ENCODE data around the gene TENM3. TPM values are rescaled to one million over a fixed set of nuclear protein-coding genes. Genes with fewer than 3 reads are reported as not detected.

TENM3 gene
- total RNA-seq, 1 donor from 2014 or later = 62.0 TPM

DNA sequence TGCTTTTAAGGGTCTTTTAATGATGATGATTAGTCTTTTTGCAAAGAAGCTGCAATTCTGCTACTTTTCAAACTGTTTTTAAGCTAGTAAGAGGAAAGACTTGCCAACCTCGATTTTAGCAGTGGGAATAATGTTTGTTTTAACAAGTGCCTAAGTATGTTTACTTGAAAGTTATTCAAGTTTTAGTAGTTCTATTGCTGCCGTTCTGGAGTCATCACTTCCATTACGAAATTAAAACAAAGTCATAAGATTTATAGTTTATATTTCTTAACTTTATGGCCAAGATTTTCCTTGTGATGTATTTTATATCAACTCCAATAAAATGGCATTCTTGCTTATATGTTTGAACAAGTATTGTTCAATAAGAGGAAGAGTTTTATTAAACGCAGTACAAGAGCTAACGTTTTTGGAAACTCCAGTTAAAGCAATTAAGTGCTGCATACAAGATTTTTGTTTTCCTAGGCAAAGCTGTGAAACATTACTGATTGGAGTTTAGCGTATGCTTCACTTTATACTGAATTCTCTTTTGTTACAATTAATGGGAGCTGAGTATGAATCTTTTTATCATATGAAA, 211.3 kb downstream of the TENM3 start:
- DNase-seq = no peak

GRCh38 chr4:182465114-182465513, 221.9 kb downstream of the TENM3 start:
- DNase-seq = no peak

GRCh38 chr4:182465979-182466378, 222.8 kb downstream of the TENM3 start:
- no peak for DNase-seq

DNA sequence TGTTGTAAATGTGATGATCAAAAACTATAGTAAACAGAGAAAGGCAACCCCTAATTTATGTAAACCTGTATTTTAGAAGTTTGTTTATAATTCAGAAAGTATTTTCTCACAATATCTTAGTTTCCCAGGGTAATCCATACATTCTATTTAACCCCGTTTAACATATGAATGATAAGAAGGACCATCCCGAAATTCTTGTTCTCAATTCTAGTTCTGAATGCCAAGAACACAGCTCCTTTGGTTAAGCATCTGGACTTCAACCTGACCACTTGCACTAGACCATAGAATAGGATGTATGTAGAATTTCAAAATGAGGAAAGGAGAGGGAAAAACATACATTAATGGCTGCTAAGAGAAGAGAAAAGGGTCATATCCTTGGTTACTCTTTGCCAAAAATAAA, 227.0 kb downstream of the TENM3 start:
- DNase-seq = no peak

DNA sequence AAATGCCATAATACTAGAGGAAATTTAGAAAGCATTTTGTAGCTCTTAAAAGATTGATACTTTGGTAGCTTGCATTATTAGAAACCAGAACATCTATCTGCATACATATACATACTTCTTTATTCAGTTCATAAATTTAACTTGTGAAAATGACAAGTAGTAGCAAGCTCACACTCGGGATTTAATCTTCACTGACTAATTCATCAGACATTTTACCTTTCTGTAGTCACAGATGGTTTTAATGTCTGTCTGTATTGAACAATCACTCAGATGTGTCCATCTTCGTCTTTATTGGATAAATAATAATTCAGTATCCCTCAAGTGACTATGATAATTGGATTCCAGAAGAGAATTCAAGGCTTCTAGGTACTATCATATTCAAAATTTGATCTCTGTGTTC, 232.3 kb downstream of the TENM3 start:
- DNase-seq = no peak

DNA sequence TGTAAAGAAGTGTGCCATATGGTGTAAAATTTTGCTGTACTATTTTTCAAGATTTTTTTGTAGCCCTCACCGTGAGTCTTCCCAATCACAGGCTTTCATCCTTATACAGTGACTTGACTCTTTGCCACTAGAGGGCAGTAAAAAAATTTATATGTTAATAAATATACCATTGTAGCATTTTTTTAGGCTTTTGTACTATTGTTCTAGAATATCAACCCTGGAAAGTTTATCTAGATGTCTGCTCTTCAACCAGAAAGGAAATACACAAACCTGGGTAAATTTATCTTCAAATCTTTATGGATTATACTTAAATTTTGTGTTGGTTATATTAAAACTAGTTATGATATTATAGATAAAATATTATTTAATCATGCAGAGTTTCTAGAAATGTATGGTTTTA, 235.3 kb downstream of the TENM3 start:
- peak; percentile 77 for DNase-seq

DNA sequence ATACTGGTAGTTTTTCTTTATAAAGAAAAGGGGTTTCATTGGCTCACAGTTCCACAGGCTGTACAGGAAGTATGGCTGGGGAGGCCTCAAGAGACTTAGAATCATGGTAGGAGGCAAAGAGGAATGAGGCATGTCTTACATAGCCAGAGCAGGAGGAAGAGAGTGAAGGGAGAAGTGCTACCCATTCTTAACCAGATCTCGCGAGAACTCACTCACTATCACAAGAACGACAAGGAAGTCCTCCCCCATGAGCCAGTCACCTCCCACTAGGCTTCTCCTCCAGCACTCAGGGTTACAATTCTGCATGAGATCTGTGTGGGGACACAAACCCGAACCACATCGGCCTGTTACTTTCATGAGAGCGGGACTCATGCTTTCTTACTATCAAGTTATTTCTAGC, 240.5 kb downstream of the TENM3 start:
- no peak for DNase-seq

GRCh38 chr4:182486881-182487280, 243.7 kb downstream of the TENM3 start:
- DNase-seq = no peak

DNA sequence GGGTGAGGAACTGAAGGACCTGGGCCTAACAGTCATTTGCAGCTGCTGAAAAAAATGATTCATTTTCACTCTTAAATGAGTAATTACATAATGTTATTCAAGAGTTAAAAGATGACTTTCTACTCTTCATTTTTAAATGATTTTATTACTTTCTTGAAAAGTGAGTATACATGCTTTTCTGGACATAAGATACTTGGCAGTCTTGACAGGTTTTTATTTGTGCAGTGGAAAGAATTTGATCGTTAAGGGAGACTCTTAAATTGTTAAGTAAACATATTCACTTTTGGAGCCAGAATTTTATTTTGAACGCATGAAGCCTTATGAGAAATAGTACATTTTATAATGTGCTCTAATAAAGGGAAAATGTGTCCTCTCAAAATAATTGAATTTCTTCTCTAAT, 245.7 kb downstream of the TENM3 start:
- peak; percentile 34 for DNase-seq

- DNase-seq = no peak
Observed at GRCh38 chr4:182489607-182490006, 246.4 kb downstream of the TENM3 start.

DNA sequence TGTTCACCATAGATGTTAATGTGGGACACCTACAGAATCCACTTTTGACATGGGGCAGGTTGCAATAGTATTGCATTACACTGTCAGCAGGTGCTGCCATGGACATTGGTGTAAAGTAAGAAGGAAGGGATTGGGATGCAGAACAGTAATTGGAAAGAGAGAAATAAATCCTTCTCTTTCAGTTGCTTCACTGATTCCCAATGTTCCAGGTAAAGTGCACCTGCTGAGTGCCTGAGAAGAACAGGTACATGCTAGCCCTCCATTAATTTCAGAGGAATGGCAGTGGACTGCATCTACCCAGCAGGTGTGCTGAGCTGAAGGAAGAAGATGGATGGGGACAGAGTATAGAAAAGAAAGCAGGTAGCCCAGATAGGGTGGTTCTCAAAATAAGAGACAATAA, 248.5 kb downstream of the TENM3 start:
- DNase-seq = no peak

DNA sequence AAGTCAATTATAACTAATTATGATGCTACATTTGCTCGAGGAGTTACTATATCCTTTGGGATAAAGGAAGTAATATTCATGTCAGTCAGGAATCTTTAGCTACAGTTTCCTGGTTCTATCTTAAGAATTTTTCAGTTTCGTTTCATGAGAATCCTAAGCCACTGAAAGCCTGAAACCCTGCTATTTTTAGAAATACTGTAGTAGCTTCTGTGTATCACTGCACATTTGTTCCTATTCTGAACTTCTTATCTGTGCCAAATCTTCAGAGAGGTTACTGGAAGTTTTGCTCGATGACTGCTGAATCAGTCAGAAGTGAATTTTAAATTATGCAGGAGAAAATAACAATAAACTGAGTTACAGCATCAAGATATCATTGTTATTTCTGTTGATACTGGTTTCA, 249.2 kb downstream of the TENM3 start:
- DNase-seq = peak; percentile 50

DNA sequence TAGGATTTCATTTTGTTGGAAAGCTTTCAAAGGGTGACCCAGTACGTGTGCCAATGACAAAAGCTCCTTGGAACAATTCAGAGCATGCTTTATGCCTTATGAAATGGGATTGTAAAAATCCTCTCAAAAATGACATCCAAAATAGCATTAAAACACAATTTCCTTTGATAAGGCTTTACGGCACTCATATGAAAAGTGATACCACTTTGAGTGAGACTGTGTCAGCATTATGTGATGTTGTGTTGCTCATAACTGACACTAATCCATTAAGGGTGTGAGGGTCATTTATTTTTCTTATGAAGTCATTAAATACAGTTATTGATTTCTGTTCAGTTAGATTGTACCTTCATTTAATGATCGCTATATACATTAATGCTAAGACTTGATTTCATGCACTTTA, 250.2 kb downstream of the TENM3 start:
- no peak for DNase-seq

GRCh38 chr4:182494103-182494502, 250.9 kb downstream of the TENM3 start:
- no peak for DNase-seq

DNA sequence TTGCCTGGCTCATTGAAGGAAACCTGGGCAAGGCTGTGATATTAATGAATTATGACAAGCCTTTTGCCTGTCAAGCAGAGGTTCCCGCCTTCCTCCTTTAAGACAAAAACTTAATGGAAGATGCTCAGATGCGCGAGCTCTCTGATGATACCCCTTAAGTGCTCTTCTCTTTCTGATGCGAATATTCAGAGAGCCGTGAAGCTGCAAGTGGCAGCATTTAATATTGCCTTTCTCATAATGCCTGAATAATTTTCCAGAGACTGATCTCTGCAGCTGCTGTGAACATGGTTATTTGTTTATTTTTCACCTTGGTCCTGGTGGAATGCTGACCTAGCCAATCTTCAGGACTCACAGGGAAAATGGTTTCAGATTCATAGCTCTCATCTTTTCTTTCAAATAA, 251.8 kb downstream of the TENM3 start:
- no peak for DNase-seq

DNA sequence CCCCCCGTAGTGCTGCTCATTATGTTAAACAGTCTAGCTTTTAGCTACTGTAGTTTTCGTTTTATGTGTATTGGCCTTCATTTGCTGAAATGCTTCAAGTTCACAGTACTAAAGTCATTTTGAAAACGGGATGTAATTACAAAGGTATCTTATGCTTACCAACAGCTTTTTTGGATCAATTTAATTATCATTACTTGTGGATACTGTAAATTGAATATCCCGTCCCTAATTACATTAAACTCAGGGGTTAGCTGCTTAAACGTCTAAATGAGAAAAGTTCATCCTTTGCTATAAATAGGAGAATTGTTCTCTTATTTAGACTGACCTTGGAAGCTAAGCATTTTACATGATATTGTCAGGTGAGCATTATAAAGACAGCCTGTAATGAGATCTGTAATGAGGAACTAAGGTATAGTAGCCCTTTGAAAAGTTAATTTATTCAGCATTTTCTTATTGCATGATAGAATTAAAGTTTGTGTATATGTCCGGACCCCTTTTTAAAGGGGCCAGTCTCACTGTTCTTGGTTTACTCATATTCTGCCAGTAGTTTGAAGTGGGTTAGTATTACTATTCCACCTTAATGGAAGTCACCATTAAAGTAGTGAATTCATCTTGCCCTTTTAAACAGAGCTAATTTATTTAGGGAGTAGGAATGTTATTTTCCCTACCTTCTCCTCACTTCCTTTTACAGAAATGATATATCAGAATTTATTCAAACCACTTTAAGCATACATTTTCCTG, 252.6 kb downstream of the TENM3 start:
- no peak for DNase-seq

GRCh38 chr4:182496408-182496807, 253.2 kb downstream of the TENM3 start:
- DNase-seq = no peak

- no peak for DNase-seq
Observed at GRCh38 chr4:182502064-182502463, 258.9 kb downstream of the TENM3 start.

DNA sequence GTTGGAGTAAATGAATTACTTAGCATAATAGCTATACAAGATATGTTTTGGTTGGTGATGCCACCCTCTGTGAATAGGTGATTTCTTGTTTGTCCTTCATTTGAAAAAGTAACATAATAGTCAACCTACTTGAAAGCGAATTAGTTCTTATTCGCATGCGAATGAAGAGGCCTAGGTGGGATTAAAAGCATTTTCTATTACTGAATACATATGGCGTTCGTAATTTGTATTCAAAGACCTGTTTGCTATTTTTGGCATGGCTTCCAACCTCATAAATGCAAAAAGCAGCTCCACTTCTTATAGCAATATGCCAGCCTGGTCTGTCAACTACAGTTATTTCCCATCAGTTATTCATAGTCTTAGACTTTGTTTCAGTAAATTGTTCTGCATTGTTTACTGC, 261.3 kb downstream of the TENM3 start:
- DNase-seq = no peak

DNA sequence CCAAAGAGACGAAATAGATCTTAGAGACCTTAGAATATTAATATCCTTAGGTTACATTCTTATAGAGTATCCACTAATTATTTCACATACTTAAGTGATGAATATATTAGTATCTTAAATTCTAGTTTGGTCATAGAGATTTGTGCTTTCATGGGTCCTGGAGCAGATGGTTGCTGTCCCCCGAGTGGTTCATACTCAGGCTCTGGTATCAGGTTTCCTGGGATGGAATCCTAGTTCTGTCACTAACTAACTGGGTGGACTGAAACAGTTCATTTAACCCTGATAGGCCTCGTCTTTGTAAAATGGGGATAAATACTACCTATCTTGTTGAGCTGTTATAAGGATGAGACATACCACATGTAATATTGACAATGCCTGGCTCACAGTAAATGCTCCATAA, 264.6 kb downstream of the TENM3 start:
- peak; percentile 37 for DNase-seq

DNA sequence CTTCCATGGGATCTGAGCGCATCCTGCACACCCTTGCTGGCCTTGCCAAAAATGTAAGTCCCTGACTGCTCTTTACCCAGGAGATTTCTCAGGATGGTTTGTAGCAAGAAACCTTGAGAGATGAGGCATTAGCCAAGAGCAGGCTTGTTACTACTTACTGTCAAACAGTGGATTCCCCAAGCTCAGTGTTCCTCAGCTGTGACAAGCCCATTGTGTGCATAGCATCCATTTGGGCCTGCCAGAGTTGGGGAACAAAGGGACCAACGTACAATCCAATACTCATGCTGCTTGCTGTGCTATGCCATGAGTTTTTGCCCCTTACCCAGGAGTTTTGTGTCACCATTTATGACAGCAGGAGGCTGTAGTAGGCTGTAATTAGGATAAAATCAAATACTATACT, 267.6 kb downstream of the TENM3 start:
- no peak for DNase-seq

DNA sequence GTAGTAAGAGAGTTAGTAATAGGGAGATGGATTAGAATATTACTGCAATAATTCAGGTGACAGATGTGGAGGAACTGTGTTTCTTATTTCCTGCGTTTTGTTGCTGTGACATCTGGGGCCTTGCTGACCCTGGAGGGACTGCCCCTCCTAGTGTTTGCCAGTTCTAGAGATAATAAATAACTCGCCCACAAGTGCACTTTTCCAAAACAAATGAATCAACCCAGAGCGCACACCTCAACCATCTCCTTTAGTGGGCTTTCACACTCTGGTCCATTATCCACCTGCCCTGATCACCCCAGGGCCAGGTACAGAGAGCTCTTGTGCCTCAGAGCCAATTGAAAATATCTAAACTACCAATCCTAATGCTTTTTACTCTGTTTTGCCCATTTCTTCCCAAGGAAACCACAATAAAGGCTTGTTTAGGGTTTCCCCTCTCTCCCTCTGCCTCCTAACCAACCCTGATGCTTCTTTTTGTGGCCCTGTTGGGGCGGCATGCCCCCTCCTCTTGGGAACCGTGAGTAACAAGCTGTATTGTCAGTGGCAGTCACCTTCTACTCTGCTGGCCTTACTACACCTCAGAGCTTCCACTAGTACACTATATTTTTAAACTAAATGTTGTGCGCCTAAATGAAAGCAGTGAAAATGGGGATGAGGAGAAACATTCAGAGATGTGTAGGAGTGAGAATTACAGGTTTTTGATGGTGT, 270.5 kb downstream of the TENM3 start:
- no peak for DNase-seq

DNA sequence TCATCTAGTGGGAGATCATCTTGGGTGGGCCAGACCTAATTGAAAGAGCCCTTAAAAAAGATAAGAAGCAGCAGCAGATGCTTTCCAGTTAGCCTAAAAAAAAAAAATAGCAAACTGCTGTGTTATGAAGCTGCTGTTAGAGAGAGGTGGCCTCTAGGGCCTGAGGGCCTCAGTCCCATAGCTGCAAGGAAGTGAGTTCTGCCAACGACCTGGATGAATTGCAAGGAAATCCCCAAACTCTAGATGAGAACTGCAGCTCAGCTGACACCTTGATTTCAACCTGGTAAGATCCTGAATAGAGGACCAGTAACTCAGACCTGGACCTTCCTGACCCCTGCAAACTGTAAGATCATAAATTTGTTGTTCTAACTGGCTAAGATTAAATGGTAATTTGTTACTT, 275.2 kb downstream of the TENM3 start:
- no peak for DNase-seq

DNA sequence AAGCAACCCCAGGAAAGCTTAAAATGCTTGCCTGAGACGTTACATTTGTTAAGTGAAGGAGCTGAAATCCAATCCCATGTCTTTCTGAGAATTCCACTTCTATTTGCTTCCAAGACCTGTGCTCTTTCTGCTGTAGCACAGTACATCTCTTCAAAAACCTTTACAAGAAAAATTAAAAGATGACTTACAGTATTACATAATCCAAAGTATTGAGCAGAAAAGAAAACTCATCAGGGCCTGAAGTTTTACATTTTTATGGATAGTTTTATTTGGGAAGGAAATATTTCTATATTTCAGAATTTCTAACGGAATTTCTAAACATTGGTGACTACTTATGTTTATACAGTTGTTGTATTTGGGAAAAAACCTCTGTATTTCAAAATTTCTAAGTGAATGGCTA, 276.3 kb downstream of the TENM3 start:
- DNase-seq = no peak
